K562 (cell line): Measurements from ENCODE around the gene BID. TPM values are rescaled to one million over a fixed set of nuclear protein-coding genes. Genes with fewer than 3 reads are reported as not detected.

ENCODE experiments used
- ATAC-seq: fragments of 200-7000 bp; cut with Tn5 transposase; 3 replicates; pipeline ENCODE4 v1.9.1; 2020; ENCODE audit warnings: moderate library complexity
- BruUV-seq: library from RNA; stranded (reverse); fragments of 400-500 nt; replicated peaks from 2 replicates; lab custom pipeline; 2021; lab: Mats Ljungman, UMichigan
- CTCF ChIA-PET: fragments of 300-600 bp; formaldehyde crosslinking; extraction: SDS; loops from one replicate; lab custom pipeline; 2021; ENCODE audit warnings: low intra/inter-chr PET ratio; lab: Yijun Ruan, JAX
- POLR2A ChIA-PET: fragments of 300-600, 350-650 bp; sonication (Branson Sonifier 250); formaldehyde crosslinking; extraction: SDS; loops from one replicate; lab custom pipeline; 2021; ENCODE audit warnings: antibody characterized with exemption, inconsistent platforms; lab: Yijun Ruan, JAX
- DNase-seq, 4 experiments: peaks; one replicate each; pipeline versions ENCODE4 v3.0.0 to v3.0.0-alpha.2; 2011 to 2018; ENCODE audit warnings: low spot score in 3 of 4, mixed read lengths in 3 of 4; ENCODE audit errors: extremely low read depth in 1 of 4
- FAIRE-seq: peaks from 2 replicates; lab custom pipeline; 2011; peaks lifted over from hg19 to GRCh38; lab: Jason Lieb, UNC
- H2AFZ ChIP-seq: 2 replicates; pipeline ENCODE4 v1.6.0; 2011; ENCODE audit warnings: low read depth, low read length, control low read depth, inconsistent platforms
- H3K27ac ChIP-seq: fragments of 200-600 bp; 3 replicates; pipeline ENCODE4 v1.8.0; 2011; ENCODE audit warnings: low read depth, mild to moderate bottlenecking, control low read depth, inconsistent platforms, low read length, moderate library complexity, mixed read lengths; ENCODE audit errors: extremely low read depth
- H3K27me3 ChIP-seq, 2 experiments: fragments of 300-600 bp in 1 of 2; 2 replicates in 1 of 2; 3 replicates in 1 of 2; pipeline versions ENCODE4 v1.6.0 to v1.8.0; 2011; ENCODE audit warnings: inconsistent platforms in 2 of 2, low read length in 2 of 2, mild to moderate bottlenecking in 1 of 2, mixed read lengths in 1 of 2, moderate library complexity in 1 of 2; ENCODE audit not compliant: control insufficient read depth in 2 of 2, insufficient read depth in 2 of 2
- H3K36me3 ChIP-seq: fragments of 300-600 bp; 3 replicates; pipeline ENCODE4 v1.8.0; 2011; ENCODE audit warnings: mild to moderate bottlenecking, low read length, inconsistent platforms; ENCODE audit not compliant: control insufficient read depth, insufficient read depth
- H3K4me1 ChIP-seq, 2 experiments: fragments of 200-600 bp in 1 of 2; replicated peaks in 1 of 2; 2 replicates in 1 of 2; 3 replicates in 1 of 2; pipeline versions ENCODE4 v1.5.1 to v1.8.0; 2011; ENCODE audit warnings: inconsistent platforms in 2 of 2, low read length in 2 of 2, mild to moderate bottlenecking in 1 of 2, mixed read lengths in 1 of 2, moderate library complexity in 1 of 2; ENCODE audit not compliant: control insufficient read depth in 2 of 2, insufficient read depth in 2 of 2
- H3K4me2 ChIP-seq: 2 replicates; pipeline ENCODE4 v1.6.1; 2011; ENCODE audit warnings: low read length, control low read depth, inconsistent platforms, mixed read lengths; ENCODE audit not compliant: insufficient read depth
- H3K4me3 ChIP-seq: fragments of 200-600 bp; sonication (generic), shearing (Covaris generic); 2 replicates; pipeline ENCODE4 v1.5.1; 2016; ENCODE audit warnings: control low read depth, inconsistent platforms
- H3K79me2 ChIP-seq: fragments of 200-600 bp; 3 replicates; pipeline ENCODE4 v1.8.0; 2011; ENCODE audit warnings: low read length, inconsistent platforms; ENCODE audit not compliant: control insufficient read depth, insufficient read depth
- H3K9ac ChIP-seq, 2 experiments: 2 replicates each; pipeline versions ENCODE4 v1.6.0 to v1.6.1; 2011; ENCODE audit warnings: low read depth in 2 of 2, low read length in 2 of 2, control low read depth in 1 of 2, inconsistent platforms in 1 of 2, mild to moderate bottlenecking in 1 of 2, mixed read lengths in 1 of 2; ENCODE audit not compliant: insufficient read depth in 1 of 2
- H3K9me1 ChIP-seq: one replicate; pipeline ENCODE4 v1.6.0; 2011; ENCODE audit warnings: inconsistent platforms, mild to moderate bottlenecking, low read length, moderate library complexity; ENCODE audit not compliant: control insufficient read depth, insufficient read depth
- H3K9me3 ChIP-seq: replicated peaks from 2 replicates; pipeline ENCODE4 v1.5.1; 2011; ENCODE audit warnings: low read depth, low read length, inconsistent platforms; ENCODE audit not compliant: control insufficient read depth, insufficient read depth
- H4K20me1 ChIP-seq: replicated peaks from 2 replicates; pipeline ENCODE4 v1.6.1; 2011; ENCODE audit warnings: low read length, inconsistent platforms, mixed read lengths; ENCODE audit not compliant: control insufficient read depth, insufficient read depth
- GABPB1 ChIP-seq: sonication (generic); formaldehyde crosslinking; IDR thresholded peaks from 2 replicates; pipeline ENCODE4 v1.8.0; 2022; ENCODE audit warnings: mild to moderate bottlenecking, missing genetic modification reagents
- HDGF ChIP-seq: fragments of 450-650 bp; IDR thresholded peaks from 2 replicates; pipeline ENCODE4 v1.6.1; 2016
- IFI16 ChIP-seq: fragments of 250-450 bp; sonication (Bioruptor Pico); IDR thresholded peaks from 2 replicates; pipeline ENCODE4 v2.1.2; 2022; ENCODE audit warnings: mild to moderate bottlenecking, inconsistent platforms
- ILF3 ChIP-seq: fragments of 450-650 bp; IDR thresholded peaks from 2 replicates; pipeline ENCODE4 v1.6.1; 2018; ENCODE audit warnings: antibody characterized with exemption, mild to moderate bottlenecking, moderate library complexity, borderline replicate concordance
- RHOXF2B ChIP-seq: fragments of 250-450 bp; sonication (Bioruptor Pico); conservative IDR thresholded peaks from 2 replicates; pipeline ENCODE4 v1.5.1; 2021
- ZBTB33 ChIP-seq: sonication (generic); formaldehyde crosslinking; IDR thresholded peaks from 2 replicates; pipeline ENCODE4 v1.8.1; 2023; ENCODE audit warnings: mild to moderate bottlenecking, missing genetic modification reagents
- ZBTB7A ChIP-seq: IDR thresholded peaks from 2 replicates; pipeline ENCODE4 v1.6.1; 2011; ENCODE audit warnings: low read depth, mild to moderate bottlenecking, low read length, moderate library complexity, borderline replicate concordance; ENCODE audit not compliant: control insufficient read depth
- WGBS: fragments of 100-300 bp; shearing (Covaris generic); methylation state at CpG from one replicate; pipeline ENCODE4 v1.1.6; 2016; ENCODE audit warnings: low coverage, mixed read lengths; ENCODE audit not compliant: insufficient coverage; ENCODE audit errors: missing lambda C conversion rate; 5-methylcytosine and 5-hydroxymethylcytosine counted together
- in situ Hi-C: fragments of 300-500 bp; cut with MboI; formaldehyde crosslinking; loops from 4 replicates; pipeline ENCODE4 v1.15.0; 2018; ENCODE audit warnings: inconsistent platforms, mixed read lengths
- intact Hi-C: fragments of 100-400 bp; cut with micrococcal nuclease; formaldehyde crosslinking; loops from 2 replicates; pipeline ENCODE4 v1.14.2; 2022
- polyA plus RNA-seq, 8 experiments: library from polyadenylated mRNA; depleted of rRNA in 4 of 8; stranded (reverse) in 5 of 8; unstranded in 3 of 8; fragments of >200 nt; fragmentation: Nextera tagmentation in 2 of 8; fragmentation: Illumina TruSeq in 1 of 8; extraction: Ambion mirVana in 2 of 8; extraction: Trizol in 1 of 8; gene quantifications; 2 replicates each; pipeline versions ENCODE4 v1.2.1 to v1.2.3, GENCODE V29; 2011 to 2014; ENCODE audit warnings: inconsistent platforms in 1 of 8, missing spikeins in 1 of 8
- total RNA-seq, 7 experiments: library from RNA; depleted of rRNA in 6 of 7; stranded (reverse); fragments of >200 nt in 6 of 7; fragmentation: Illumina TruSeq in 2 of 7; extraction: Trizol in 2 of 7; gene quantifications; 2 replicates each; pipeline versions ENCODE4 v1.2.1 to v1.2.3, GENCODE V29; 2011 to 2021; ENCODE audit warnings: low replicate concordance in 1 of 7

The BID gene
- total and polyA plus RNA-seq, 9 of the 15 experiments (the other 6 are each of a cell fraction or from before 2014, with no cell fraction given): 5.2 to 209 (median 63.7) TPM

- in situ Hi-C loops: no loop called here
- WGBS: 58% methylated on average over 17 of the region's 19 CpGs
Observed at GRCh38 chr22:17780116-17780740, 6.0 kb upstream of the BID start.

More at GRCh38 chr22:17780116-17780740, 6.0 kb upstream of the BID start:
- ChIA-PET POLR2A (interaction anchor here (0.6 to 2.0 kb wide), 3 partner anchors 10 to 108 kb away, joined by 3 to 11 read pairs (median 4); no protein-coding TSS in a partner anchor), CTCF (no interaction called here)
- no peaks in the 10 kb centered on the region for H3K9me3 ChIP-seq
- TF ChIP-seq ZBTB33 (CRISPR knock-in tag): 0 out of 2 replicates have a peak, but pooled peaks have one; percentile 7
- TF ChIP-seq HDGF: no peak
- TF ChIP-seq ILF3: no peak
- no peak for TF ChIP-seq IFI16 (CRISPR knock-in tag)
- no peak for TF ChIP-seq GABPB1 (CRISPR knock-in tag)
- no peak for TF ChIP-seq RHOXF2B
- TF ChIP-seq ZBTB7A: 0 out of 2 replicates have a peak, but pooled peaks have one; percentile 17
- H3K9me1 ChIP-seq: peaks cover 3% of the 10 kb centered on the region
- no peak overlapping the region for H3K4me2 ChIP-seq
- H3K9ac ChIP-seq: peak overlapping the region in 1 of 2 experiments; percentile 5; a peak in 1 of 4 replicates
- ATAC-seq (no peak), FAIRE-seq (no peak), DNase-seq (no peak)
- no peaks in the 10 kb centered on the region; a peak in 1 of 5 replicates for H3K27me3 ChIP-seq
- H3K79me2 ChIP-seq: no peaks in the 10 kb centered on the region
- intact Hi-C loops: no loop called here
- no peak overlapping the region for H2AFZ ChIP-seq
- no TSS peak for BruUV-seq
- H3K36me3 ChIP-seq: no peaks in the 10 kb centered on the region
- H3K4me3 ChIP-seq: no peak overlapping the region
- H3K4me1 ChIP-seq: peaks cover 14 to 63% of the 10 kb centered on the region in 2 experiments; a peak in 4 of 5 replicates
- H4K20me1 ChIP-seq: no peaks in the 10 kb centered on the region
- H3K27ac ChIP-seq: no peak overlapping the region
